Adrenal gland (tissue), 5 donors: ENCODE measurements around the gene RAB10.

Experiments
- CTCF ChIP-seq, 6 experiments: fragments of 450-650 bp in 4 of 6; fragments of 200-600 bp in 2 of 6; sonication (generic) in 1 of 6; IDR thresholded peaks; 1 replicate in 5 of 6; 2 replicates in 1 of 6; pipeline versions ENCODE4 v1.5.1 to v1.8.0; 2016 to 2021; ENCODE audit warnings: antibody characterized with exemption in 6 of 6, mild to moderate bottlenecking in 2 of 6, moderate library complexity in 1 of 6
- POLR2A ChIP-seq, 2 donors: fragments of 450-650 bp; IDR thresholded peaks; one replicate each; pipeline ENCODE4 v1.6.1; 2017; ENCODE audit warnings: antibody characterized with exemption in 2 of 2, mild to moderate bottlenecking in 2 of 2, moderate library complexity in 1 of 2
- donor health status: DM: no; HTN: no; CAD: no.

DNA sequence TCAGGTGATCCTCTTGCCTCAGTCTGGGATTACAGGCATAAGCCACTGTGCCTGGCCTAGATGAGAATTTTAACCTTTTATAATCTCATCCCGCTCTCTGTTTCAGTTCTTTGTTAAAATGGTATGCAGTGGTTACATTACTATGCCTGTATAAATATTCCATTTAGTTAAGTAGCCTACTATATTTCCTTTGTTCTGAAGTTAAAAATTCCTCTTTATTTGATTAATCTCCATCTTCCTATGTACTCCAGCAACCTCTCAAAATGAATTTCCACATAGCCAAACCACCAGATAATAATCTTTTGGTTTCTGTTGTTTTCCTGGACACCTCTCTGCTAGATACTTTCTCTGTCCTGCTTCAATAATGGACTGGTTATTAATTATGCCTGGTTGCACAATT lies 15.8 kb downstream of the RAB10 start:
- TF ChIP-seq CTCF (IDR thresholded peaks at IDR 0.05) (no peak), POLR2A (IDR thresholded peaks at IDR 0.05) (no peak)
